Brain pericyte (primary cell): ENCODE measurements around the gene ENAH.
A peak's percentile ranks its signal among the peaks of the same experiment; 100 is the strongest.

Experiments used
- DNase-seq: peaks from one replicate; pipeline ENCODE4 v3.0.0-alpha.2; 2012; ENCODE audit warnings: low read depth, low spot score

ENAH gene

DNA sequence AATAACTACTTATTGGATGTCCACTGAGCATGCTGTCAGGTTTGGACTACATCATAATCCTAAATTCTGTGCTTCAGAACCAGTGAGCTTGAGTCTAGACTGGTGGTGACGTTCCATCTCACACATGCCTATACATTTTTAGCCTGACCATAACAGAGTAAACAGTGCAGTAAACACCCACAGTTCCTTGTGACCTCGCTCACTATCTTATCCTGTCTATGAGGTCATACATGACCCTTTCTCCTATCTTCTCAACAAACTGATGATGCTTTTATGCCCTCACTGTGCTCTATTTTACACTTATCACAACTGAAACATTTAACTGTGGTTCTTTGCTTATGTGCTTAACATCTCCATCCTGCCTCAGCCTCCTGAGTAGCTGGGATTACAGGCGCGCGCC, 91.2 kb downstream of the ENAH start:
- DNase-seq, result no peak

DNA sequence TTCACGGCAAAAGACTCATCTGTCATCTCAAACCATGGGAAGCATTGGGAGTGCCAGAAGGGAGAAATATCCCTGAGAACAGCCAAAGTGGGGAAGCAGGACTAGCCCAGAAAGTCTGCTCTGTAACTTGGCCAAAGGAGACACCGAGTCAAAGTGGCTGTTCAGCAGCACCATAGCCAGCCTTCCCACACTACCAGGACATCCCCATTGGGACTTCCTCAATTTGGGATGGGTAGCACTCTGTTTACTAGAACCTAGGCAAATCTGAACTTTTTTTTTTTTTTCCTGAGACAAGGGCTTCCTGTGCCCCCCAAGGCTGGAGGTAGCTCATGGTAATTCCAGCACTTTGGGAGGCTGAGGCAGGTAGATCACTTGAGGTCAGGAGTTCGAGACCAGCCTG, 93.0 kb downstream of the ENAH start:
- DNase-seq, result no peak

GRCh38 chr1:225559326-225559725, 93.6 kb downstream of the ENAH start:
- DNase-seq, result no peak

GRCh38 chr1:225556694-225557093, 96.2 kb downstream of the ENAH start:
- no peak for DNase-seq

- DNase-seq, result no peak
These were observed 97.1 kb downstream of the ENAH start for GRCh38 chr1:225555821-225556220.

DNA sequence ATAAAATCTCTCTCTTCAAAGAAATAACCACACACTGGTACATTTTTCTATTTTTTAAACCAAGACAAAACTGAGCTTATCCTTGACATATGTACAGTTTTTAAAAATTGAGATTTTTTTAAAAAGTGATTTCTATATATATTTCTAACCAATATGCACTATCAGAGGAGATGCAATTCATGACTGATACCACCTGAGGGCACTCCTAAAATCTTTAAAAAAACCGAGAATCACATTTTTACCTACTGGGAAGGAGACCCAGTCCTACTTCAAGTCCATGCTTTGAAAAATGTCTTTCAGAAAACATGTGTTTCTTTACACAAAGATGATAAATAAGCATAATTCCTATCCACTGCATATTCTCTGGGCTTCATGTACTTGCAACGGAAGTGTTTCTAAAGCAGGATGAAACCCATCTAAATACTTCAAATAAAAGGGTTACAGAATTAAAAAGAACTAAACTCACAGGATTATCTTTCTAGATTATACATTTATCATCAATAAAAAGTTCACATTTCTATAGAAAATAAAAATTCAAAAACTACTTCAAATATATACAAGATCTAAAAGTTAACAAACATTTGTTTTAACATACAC, 98.6 kb downstream of the ENAH start:
- peak; percentile 6 for DNase-seq

- no peak for DNase-seq
These were observed 103.1 kb downstream of the ENAH start for GRCh38 chr1:225549821-225550220.

DNA sequence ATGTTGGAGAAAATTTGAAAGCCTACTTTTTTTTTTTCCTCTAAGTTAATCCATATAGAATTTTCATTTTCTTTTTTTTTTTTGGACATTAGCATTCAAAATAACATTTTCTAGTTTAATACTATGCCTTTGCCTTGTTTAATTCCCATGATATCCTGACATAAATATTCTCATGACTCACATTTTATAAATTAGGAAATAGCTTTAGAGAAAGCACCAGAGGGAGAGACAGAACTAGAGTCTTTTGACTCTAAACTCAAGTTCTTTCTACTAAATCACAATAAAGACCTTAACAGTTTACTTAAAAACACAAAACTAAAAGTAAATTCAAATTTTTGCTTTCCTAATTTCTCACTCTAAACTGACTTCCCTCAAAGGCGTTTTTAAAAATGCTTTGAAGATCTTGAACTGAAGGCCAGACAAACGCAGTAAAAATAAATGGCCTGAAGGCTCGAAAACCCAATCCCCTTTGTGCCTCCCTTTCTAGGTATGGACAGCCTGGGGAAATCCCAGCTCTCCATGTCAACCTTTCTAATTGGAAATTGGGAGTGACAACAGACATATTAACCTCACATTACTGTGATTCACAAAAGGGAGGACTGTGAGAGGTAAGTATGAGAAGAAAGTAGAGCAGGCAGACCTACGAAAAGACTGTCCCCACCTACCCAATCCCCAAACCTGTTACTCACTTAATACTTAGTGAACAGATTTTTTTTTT, 104.6 kb downstream of the ENAH start:
- no peak for DNase-seq

- no peak for DNase-seq
These were observed 107.3 kb downstream of the ENAH start for GRCh38 chr1:225545649-225546048.

- DNase-seq, result no peak
These were observed 108.0 kb downstream of the ENAH start for GRCh38 chr1:225544924-225545323.

GRCh38 chr1:225544263-225544662, 108.7 kb downstream of the ENAH start:
- no peak for DNase-seq

DNA sequence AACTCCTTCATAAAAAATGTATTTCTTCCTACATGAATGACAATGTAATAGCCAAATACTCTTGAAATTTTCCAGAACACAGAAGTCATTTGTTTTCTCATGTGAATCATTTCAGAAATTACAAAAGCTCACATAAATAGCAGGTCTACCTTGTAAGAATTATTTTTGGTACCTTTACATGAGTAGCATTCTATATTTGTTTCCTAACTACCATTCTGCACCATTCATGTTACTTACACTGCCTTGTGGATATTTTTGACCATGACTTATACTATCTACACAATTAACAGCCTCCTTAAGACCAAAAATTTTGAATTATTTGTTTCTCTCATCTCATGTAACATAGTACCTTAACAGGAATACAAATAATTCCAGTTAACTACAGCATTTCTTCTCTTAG, 109.6 kb downstream of the ENAH start:
- no peak for DNase-seq

DNA sequence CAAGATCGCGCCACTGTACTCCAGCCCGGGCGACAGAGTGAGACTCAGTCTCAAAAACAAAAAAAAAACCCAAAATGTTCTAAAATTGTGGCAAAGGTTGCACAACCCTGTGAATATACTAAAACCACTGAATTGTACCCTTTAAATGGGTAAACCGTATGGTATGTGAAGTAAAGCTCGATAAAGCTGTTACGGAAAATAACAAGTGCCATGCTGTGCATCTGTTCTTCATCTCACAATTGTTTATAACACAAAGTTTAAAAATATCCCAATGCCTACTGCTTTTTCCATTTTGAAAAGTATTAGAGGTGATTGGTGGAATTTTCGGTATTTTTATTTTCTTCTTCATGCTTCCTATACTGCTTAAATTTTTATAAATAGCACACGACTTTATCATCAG, 111.5 kb downstream of the ENAH start:
- no peak for DNase-seq

DNA sequence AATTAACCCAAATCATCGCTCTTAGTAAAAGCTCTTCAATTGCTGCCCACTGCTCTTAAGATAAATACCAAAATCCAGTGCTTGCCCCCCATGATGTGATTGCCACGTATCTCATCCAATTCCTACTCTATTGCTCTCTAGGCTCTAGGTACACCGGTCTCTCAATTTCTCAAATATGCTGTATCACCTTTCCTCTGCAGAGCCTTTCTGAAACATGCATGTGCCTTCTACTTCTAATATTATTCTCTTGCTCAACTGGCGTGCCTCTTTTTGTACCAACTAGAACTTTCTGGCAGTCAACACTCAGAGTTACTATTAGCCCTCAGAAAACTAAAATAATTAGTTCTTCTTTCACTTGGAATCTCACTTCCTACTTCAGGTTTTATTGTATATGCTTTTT, 113.3 kb downstream of the ENAH start:
- no peak for DNase-seq

DNA sequence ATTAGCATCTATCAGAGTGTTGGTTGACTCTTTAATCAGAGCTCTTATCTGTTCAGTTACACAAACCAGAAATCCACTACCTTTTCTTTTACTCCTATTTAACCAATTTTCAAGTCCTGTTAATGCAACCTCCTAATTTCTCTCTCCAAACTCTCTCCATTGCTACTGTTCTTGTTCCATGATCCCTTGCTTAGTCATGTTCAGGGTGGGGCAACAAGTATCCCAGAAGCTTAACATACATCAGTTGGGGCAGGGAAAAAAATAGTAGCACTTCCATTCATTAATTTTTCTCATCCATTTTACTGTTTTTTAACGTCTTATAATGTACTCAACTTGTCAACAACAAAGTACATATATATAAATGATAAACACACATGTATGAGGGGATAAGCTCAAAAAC, 113.9 kb downstream of the ENAH start:
- DNase-seq, result no peak

GRCh38 chr1:225537554-225538251, 115.2 kb downstream of the ENAH start:
- DNase-seq, result no peak

- DNase-seq, result no peak
These were observed 117.6 kb downstream of the ENAH start for GRCh38 chr1:225535280-225535679.

- DNase-seq, result no peak
These were observed 118.2 kb downstream of the ENAH start for GRCh38 chr1:225534772-225535171.

GRCh38 chr1:225534135-225534534, 118.8 kb downstream of the ENAH start:
- no peak for DNase-seq

DNA sequence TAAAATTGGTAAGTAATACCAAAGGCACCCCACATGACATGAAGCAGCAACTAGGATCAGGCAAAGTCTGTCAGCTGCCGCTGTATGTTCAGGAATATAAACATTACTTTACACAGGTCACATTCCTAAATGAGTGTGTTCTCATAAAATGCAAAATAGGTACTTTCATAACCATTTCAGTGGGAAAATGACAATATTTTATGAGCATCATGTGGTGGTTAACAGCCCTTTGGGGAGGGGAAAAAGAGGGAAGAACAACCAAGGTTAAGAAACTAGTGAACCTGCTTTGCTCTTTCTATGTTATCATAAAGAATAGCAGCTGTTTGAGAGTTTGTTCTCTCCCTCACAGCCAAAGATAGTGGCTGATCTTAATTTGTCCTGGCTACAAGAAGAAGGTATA, 119.7 kb downstream of the ENAH start:
- no peak for DNase-seq

GRCh38 chr1:225532240-225532944, 120.5 kb downstream of the ENAH start:
- DNase-seq, result no peak

DNA sequence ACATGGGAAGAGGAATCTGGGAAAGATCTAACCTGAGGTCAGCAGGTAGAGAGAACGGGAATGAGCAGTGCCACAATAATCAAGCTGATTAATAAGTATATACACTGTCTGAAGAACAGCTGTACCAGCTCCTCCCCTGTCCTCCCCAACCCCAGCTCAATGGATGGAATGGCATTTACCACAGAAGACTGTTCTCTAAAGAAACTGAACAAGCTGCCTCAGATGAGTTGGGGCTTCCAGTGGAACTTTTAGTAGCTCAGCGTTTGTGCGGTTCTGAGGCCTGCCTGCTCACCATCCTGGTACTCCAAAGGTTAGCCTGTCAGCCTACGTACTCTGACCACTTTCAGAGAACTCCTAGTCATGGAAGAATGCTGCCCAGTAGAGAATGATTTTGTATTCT, 123.2 kb downstream of the ENAH start:
- DNase-seq, result no peak
